DMS153 treated with DMSO at 0.1 percent for 48 hours (cell line): ENCODE measurements around the gene PHACTR3.

ENCODE experiments used
- DNase-seq: peaks from one replicate; lab custom pipeline; 2025; ENCODE audit not compliant: unreplicated experiment; lab: John Stamatoyannopoulos, UW

Gene PHACTR3

GRCh38 chr20:59746155-59746554, 141.8 kb downstream of the PHACTR3 start:
- DNase-seq: no peak

- DNase-seq: no peak
Measured at GRCh38 chr20:59747671-59748515, 143.6 kb downstream of the PHACTR3 start.

GRCh38 chr20:59748619-59749191, 144.4 kb downstream of the PHACTR3 start:
- DNase-seq: no peak

GRCh38 chr20:59749301-59749700, 145.0 kb downstream of the PHACTR3 start:
- no peak for DNase-seq

GRCh38 chr20:59750209-59750840, 146.0 kb downstream of the PHACTR3 start:
- no peak for DNase-seq

DNA sequence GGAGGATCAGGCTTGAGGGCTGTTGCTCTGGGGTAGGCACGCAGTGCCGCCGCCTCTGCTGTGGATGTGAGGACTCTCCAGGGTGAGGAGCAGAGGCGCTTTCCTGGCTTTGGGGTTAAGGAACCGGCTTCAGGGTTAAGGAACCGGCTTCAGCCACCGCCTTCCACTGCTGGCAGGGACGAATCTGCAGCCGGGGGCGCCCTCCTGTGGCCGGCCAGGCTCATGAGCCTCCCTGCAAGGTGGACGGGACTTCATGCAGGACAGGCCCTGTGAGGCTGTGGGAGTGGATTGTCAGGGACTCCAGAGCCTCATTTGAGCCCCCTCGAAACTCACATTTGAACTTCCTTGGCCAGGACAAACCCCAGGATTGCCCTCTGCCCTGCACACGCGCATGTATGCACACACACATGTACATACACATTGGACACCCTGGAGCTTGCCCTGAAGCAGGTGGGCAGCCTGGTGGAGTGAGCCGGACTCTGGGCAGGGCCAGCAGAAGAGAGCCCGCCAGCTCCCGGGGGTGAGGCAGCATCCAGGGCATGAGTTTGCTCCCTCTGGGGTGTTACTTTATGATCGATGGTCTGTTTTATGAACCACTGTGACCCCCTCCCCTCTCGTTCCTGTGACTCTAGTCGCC, 146.9 kb downstream of the PHACTR3 start:
- DNase-seq: peak; percentile 26

- no peak for DNase-seq
Measured at GRCh38 chr20:59752101-59752586, 147.8 kb downstream of the PHACTR3 start.

- DNase-seq: no peak
Measured at GRCh38 chr20:59752704-59753460, 148.5 kb downstream of the PHACTR3 start.

DNA sequence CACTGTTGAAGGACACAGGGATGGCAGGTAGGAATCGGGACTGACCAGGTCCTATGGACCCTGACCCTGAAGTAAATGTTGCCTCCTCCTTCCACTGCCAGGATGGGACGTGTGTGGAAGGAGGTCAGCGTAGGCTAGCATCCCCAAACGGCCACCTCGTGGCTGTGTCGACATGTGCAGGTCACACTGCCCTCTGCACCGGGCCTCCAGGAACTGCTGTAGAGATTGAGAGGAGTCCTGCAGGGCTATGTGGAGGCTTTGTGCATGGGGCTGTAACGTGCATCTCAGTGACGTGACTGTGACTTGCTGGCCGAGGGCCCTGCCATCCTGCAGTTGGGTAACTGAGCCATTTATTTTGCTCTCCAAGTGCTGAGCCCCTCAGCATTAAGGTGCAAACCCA, 149.5 kb downstream of the PHACTR3 start:
- DNase-seq: no peak

GRCh38 chr20:59754551-59754950, 150.2 kb downstream of the PHACTR3 start:
- no peak for DNase-seq

DNA sequence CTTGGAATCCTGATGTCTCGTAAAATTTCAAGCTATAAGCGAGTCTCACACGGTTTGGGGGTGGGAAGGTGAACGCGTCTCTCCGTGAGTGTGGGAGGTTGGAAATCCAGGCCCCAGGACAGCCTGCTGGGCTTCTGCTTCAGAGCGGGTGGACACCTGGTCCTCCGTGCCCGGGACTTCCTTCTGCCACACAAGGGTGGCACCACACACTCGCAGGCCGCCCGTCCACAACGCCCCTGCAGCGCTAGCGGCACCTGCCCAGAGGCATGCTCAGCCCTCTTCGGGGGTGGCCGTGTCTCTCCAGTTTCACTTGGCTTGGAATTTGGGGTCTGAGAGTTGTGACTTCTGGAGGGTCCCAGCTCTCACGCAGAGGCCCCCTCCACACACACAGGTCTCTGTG, 151.9 kb downstream of the PHACTR3 start:
- no peak for DNase-seq

DNA sequence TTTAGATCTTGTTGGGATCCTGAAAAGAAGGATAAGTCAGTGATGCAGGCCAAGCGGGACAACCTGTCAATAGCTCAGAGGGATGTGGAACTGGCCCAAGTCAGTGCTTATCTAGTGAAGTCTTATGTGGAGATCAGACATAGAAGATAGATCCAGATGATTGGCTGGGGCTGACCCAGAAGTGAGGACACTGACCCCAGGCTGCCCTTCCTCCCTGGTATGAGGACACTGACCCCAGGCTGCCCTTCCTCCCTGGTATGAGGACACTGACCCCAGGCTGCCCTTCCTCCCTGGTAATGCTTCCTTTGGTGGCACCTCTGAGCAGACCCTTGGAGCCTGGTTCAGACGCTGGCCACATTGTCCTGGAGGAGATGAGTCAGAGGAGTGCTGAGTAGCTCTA, 159.7 kb downstream of the PHACTR3 start:
- DNase-seq: no peak

DNA sequence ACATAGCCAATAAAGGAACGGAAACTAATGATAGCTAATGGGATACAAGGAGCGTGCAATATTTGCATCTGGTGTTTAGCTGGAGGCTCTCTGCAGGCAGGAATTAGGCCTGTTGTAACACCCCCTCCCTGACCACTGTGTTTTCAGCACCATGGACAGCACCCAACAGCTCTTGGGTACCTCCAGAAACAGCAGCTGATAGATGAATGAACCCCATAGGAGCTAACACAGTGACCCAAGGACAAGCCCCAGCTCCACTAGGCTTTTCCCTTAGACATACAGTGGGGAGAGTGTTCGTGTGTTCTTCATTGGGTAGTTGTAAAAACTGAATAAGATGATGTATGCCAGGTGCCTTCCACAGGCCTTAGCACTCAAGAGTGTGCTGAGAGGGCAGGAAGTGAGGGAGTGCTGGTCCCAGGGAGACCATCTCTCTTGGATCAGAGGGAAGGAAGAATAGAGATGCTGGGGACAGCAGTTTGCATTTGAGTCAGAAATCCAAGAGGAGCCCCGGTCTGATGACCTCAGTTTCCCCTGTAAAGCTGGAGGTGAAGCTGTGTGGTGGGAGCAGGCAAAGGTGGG, 161.3 kb downstream of the PHACTR3 start:
- no peak for DNase-seq

DNA sequence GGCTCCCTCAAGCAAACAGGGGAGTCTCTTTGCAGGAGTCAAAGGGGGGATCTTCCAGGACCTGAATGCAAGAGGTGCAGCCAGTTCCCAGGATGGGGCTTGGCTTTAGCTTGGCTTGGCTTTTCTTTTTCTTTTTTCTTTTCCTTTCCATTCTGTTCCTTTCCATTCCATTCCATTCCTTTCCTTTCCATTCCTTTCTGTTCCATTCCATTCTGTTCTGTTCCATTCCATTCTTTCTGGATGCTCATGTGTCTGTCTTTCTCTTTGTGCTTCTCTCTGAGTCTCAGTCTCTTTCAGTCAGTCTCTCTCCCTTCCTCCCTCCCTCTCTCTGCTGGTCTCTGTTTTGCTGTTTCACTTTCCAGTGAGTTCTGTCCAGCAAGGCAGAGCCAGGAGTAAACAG, 163.3 kb downstream of the PHACTR3 start:
- DNase-seq: no peak

DNA sequence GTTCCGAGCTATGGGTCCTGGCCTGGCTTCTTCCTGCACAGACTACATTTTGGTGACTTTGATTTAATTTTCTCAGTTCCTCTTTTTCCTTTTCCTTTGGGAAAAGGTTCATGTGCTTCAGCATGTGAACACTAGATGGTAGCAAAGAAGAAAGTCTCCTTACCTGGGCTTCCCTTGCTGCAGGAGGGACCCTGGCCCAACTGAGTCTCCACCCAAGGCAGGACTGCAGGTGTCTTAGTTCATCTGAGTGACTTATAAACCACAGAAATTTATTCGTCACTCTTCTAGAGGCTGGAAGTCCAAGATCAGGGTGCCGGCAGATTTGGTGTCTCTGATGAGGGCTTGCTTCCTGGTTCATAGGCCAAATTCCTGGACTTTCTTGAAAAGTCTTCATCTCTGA, 165.9 kb downstream of the PHACTR3 start:
- DNase-seq: no peak

GRCh38 chr20:59770851-59771250, 166.5 kb downstream of the PHACTR3 start:
- DNase-seq: no peak

GRCh38 chr20:59771506-59772372, 167.4 kb downstream of the PHACTR3 start:
- no peak for DNase-seq

- DNase-seq: no peak
Measured at GRCh38 chr20:59772373-59772705, 168.0 kb downstream of the PHACTR3 start.
